Stimulated activated naive CD8-positive, alpha-beta T cell treated with anti-CD3 and anti-CD28 coated beads, Interleukin-15, Interleukin-2, amounts not matched to agents 100 ng/mL and 50 ng/mL, for 24 hours (primary cell): Measurements from ENCODE around the gene TM7SF3.
"Not testable (repeated sequence)": the region's sequence is repeated elsewhere in the genome, so short reads cannot be mapped to it uniquely, and the experiment has no call there.

Source experiments
- H3K27ac Mint-ChIP-seq: one replicate; pipeline ENCODE4 v1.8.0; 2021; ENCODE audit warnings: mild to moderate bottlenecking, mixed read lengths
- H3K27me3 Mint-ChIP-seq: one replicate; pipeline ENCODE4 v1.8.0; 2021; ENCODE audit warnings: mixed read lengths
- H3K36me3 Mint-ChIP-seq: one replicate; pipeline ENCODE4 v1.8.0; 2021; ENCODE audit warnings: low read depth, mixed read lengths
- H3K4me1 Mint-ChIP-seq: one replicate; pipeline ENCODE4 v1.8.0; 2021; ENCODE audit warnings: low read depth, mixed read lengths
- H3K4me3 Mint-ChIP-seq: one replicate; pipeline ENCODE4 v1.8.0; 2021; ENCODE audit warnings: mild to moderate bottlenecking, mixed read lengths
- H3K9me3 Mint-ChIP-seq: one replicate; pipeline ENCODE4 v1.8.0; 2021; ENCODE audit warnings: mixed read lengths

The TM7SF3 gene

DNA sequence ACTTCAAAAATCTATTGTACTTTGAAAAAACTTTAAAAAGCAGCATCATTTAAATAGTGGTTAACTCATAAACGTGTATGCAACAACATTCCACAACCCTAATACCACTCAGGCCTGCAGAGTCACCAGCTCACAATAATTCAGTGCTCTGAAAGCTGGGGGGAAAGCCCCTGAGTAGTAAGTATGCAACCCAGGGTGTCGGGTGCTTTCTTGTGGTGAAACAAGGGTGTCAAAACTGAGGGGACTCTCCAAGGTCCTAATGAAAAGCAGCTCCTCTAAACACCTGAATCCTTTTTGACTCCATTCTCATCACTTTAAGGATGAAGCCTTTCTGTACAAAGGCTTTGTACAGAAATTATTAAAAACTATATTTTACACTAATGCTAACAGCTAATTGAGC is 42.2 kb downstream of the TM7SF3 start:
- no peaks in the 10 kb centered on the region for H3K27me3 Mint-ChIP-seq
- H3K27ac Mint-ChIP-seq = peak overlapping the region; percentile 14
- H3K4me3 Mint-ChIP-seq = no peak overlapping the region
- H3K4me1 Mint-ChIP-seq = peaks cover 17% of the 10 kb centered on the region
- H3K36me3 Mint-ChIP-seq = peaks cover 69% of the 10 kb centered on the region
- no peaks in the 10 kb centered on the region for H3K9me3 Mint-ChIP-seq

GRCh38 chr12:26970136-26970535 is 44.0 kb downstream of the TM7SF3 start:
- peaks cover 17% of the 10 kb centered on the region for H3K4me1 Mint-ChIP-seq
- peaks cover 67% of the 10 kb centered on the region for H3K36me3 Mint-ChIP-seq
- no peaks in the 10 kb centered on the region for H3K27me3 Mint-ChIP-seq
- no peaks in the 10 kb centered on the region for H3K9me3 Mint-ChIP-seq
- H3K27ac Mint-ChIP-seq = no peak overlapping the region
- H3K4me3 Mint-ChIP-seq = no peak overlapping the region

DNA sequence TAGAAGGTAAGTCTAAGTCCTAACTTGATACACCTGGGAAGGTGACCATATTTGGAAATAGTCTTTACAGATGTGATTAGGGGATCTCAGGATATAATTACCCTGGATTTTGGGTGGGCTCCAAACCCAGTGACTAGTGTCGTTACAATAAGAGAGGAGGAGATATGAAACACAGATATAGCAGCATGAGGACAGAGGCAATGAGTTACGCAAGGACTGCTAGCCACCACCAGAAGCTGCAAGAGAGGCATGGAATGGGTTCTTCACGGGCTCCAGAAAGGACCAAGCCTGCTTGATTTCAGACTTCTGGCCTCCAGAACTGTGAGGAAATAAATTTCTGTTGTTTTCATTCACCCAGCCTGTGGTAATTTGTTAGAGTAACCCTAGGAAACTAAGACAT is 47.3 kb downstream of the TM7SF3 start:
- Mint-ChIP-seq H3K4me1 (peaks cover 13% of the 10 kb centered on the region), H3K27me3 (no peaks in the 10 kb centered on the region), H3K4me3 (no peak overlapping the region), H3K9me3 (no peaks in the 10 kb centered on the region), H3K27ac (no peak overlapping the region), H3K36me3 (peaks cover 71% of the 10 kb centered on the region)

DNA sequence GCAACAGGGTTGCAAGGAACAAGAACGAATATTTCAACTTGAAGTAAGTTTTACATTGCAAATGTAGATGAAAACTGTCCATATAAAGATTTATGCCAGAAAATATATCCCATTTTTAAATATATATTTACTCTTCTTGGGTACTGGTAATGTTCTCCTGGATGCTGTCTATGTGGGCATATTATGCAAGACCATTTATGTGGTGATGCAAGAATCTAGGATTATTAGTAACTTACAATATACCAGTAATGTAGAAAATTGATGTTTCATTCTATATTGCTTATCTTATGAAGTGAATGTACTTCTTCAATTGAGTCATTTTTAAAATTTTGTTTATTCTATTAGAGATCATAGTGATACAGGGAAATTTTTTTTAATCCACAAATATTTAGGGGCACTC is 50.8 kb downstream of the TM7SF3 start:
- Mint-ChIP-seq H3K27me3 (no peaks in the 10 kb centered on the region), H3K4me1 (no peaks in the 10 kb centered on the region), H3K36me3 (peaks cover 62% of the 10 kb centered on the region), H3K9me3 (no peaks in the 10 kb centered on the region), H3K4me3 (no peak overlapping the region), H3K27ac (no peak overlapping the region)

DNA sequence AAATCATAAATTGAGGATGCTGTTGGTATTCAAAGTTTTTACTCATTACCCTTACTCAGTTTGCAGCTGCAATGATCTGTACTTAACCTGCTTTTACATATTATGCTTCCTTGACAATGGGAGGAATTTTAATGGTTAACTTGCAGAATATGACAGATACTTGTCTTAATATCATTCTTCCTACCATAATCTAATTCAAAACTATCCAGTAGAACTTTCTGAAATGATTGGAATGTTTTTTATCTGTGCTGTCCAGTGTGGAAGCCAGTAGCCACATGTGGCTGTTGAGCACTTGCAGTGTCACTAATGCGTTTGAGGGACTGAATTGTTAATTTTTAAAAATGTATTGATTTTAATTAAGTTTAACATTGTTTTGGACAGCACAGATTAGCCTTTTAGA is 52.4 kb downstream of the TM7SF3 start:
- Mint-ChIP-seq H3K4me1 (no peaks in the 10 kb centered on the region), H3K4me3 (no peak overlapping the region), H3K36me3 (peaks cover 69% of the 10 kb centered on the region), H3K27ac (no peak overlapping the region), H3K27me3 (no peaks in the 10 kb centered on the region), H3K9me3 (no peaks in the 10 kb centered on the region)

DNA sequence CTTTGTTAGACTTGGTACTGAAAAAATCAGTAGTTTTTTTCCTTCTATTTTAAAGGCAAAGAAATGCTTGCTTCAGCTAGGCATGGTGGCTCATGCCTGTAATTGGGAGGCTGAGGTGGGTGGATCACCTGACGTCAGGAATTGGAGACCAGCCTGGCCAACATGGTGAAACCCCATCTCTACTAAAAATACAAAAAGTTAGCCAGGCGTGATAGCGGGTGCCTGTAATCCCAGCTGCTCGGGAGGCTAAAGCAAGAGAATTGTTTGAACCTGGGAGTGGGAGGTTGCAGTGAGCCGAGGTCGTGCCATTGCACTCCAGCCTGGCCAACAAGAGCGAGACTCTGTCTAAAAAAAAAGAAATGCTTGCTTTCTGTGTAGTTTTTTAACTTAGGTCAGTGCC is 52.8 kb downstream of the TM7SF3 start:
- H3K4me1 Mint-ChIP-seq, H3K27me3 Mint-ChIP-seq, H3K9me3 Mint-ChIP-seq, H3K4me3 Mint-ChIP-seq, H3K27ac Mint-ChIP-seq: not testable (repeated sequence)
- peaks cover 69% of the 10 kb centered on the region for H3K36me3 Mint-ChIP-seq

GRCh38 chr12:26954027-26954426 is 60.2 kb downstream of the TM7SF3 start:
- H3K27ac Mint-ChIP-seq = no peak overlapping the region
- H3K36me3 Mint-ChIP-seq = peaks cover 49% of the 10 kb centered on the region

GRCh38 chr12:26953447-26953846 is 60.7 kb downstream of the TM7SF3 start:
- peak overlapping the region; percentile 24 for H3K27ac Mint-ChIP-seq
- H3K9me3 Mint-ChIP-seq = peaks cover 2% of the 10 kb centered on the region
- H3K4me3 Mint-ChIP-seq = no peak overlapping the region
- peaks cover 47% of the 10 kb centered on the region for H3K4me1 Mint-ChIP-seq
- H3K36me3 Mint-ChIP-seq = peaks cover 50% of the 10 kb centered on the region
- H3K27me3 Mint-ChIP-seq = no peaks in the 10 kb centered on the region

More at GRCh38 chr12:26954027-26954426, 60.2 kb downstream of the TM7SF3 start:
- no peaks in the 10 kb centered on the region for H3K27me3 Mint-ChIP-seq
- H3K4me1 Mint-ChIP-seq = peaks cover 45% of the 10 kb centered on the region
- H3K9me3 Mint-ChIP-seq = no peaks in the 10 kb centered on the region
- no peak overlapping the region for H3K4me3 Mint-ChIP-seq

DNA sequence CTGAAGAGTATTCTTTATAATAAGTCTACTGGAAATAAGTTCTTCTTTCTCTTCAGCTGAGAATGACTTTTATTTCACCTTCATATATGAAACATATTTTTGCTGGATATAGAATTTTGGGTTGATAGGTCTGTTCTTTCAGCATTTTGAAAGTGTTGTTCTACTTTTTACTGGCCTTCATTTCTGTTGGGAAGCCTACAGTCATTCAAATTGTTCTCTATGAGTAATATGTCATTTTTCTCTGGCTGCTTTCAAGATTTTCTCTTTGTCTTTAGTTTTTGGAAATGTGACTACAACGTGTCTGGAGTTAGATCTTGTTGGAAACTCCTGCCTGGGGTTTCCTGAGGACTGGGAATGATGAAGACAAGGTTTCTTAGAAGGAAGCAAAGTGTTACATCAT is 65.9 kb downstream of the TM7SF3 start:
- Mint-ChIP-seq H3K9me3 (peaks cover 4% of the 10 kb centered on the region), H3K27ac (no peak overlapping the region), H3K36me3 (peaks cover 38% of the 10 kb centered on the region), H3K27me3 (no peaks in the 10 kb centered on the region), H3K4me3 (no peak overlapping the region), H3K4me1 (peaks cover 67% of the 10 kb centered on the region)

DNA sequence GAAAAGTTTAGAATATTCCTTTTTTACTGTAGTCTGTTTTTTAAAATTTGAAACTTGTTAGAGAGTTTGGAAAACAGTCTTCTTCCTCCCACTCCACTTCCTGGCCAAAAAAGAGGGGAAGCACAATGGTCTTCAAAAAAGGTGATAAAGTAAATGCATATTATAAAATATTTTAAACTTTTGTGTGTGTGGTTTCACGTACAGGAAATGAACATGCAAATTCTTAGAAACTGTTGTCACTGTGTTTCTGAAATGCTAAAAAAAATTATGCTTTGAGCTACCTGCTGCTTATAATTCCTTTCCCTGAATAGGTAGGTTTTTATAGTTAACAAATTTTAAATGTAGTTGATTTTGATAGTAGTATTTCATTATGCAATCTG is 73.0 kb downstream of the TM7SF3 start:
- no peaks in the 10 kb centered on the region for H3K27me3 Mint-ChIP-seq
- peak overlapping the region; percentile 92 for H3K27ac Mint-ChIP-seq
- peaks cover 15% of the 10 kb centered on the region for H3K36me3 Mint-ChIP-seq
- H3K9me3 Mint-ChIP-seq = no peaks in the 10 kb centered on the region
- peaks cover 67% of the 10 kb centered on the region for H3K4me1 Mint-ChIP-seq
- H3K4me3 Mint-ChIP-seq = peak overlapping the region; percentile 99

- peaks cover 67% of the 10 kb centered on the region for H3K4me1 Mint-ChIP-seq
- H3K9me3 Mint-ChIP-seq = no peaks in the 10 kb centered on the region
- H3K4me3 Mint-ChIP-seq = peak overlapping the region; percentile 99
- no peaks in the 10 kb centered on the region for H3K27me3 Mint-ChIP-seq
- H3K36me3 Mint-ChIP-seq = peaks cover 11% of the 10 kb centered on the region
- H3K27ac Mint-ChIP-seq = peak overlapping the region; percentile 82
These were observed 73.5 kb downstream of the TM7SF3 start for GRCh38 chr12:26940516-26941214.

- H3K36me3 Mint-ChIP-seq = peaks cover 16% of the 10 kb centered on the region
- peak overlapping the region; percentile 99 for H3K4me3 Mint-ChIP-seq
- H3K27me3 Mint-ChIP-seq = no peaks in the 10 kb centered on the region
- H3K27ac Mint-ChIP-seq = peak overlapping the region; percentile 82
- peaks cover 68% of the 10 kb centered on the region for H3K4me1 Mint-ChIP-seq
- no peaks in the 10 kb centered on the region for H3K9me3 Mint-ChIP-seq
These were observed 74.2 kb downstream of the TM7SF3 start for GRCh38 chr12:26939953-26940352.

- Mint-ChIP-seq H3K4me1 (peaks cover 72% of the 10 kb centered on the region), H3K36me3 (peaks cover 22% of the 10 kb centered on the region), H3K27ac (peak overlapping the region; percentile 99), H3K4me3 (peak overlapping the region; percentile 99), H3K27me3 (no peaks in the 10 kb centered on the region), H3K9me3 (no peaks in the 10 kb centered on the region)
These were observed 74.9 kb downstream of the TM7SF3 start for GRCh38 chr12:26939192-26939832.

- Mint-ChIP-seq H3K27me3 (no peaks in the 10 kb centered on the region), H3K27ac (peak overlapping the region; percentile 99), H3K4me1 (peaks cover 71% of the 10 kb centered on the region), H3K4me3 (peak overlapping the region; percentile 99), H3K9me3 (no peaks in the 10 kb centered on the region), H3K36me3 (peaks cover 21% of the 10 kb centered on the region)
These were observed 75.5 kb downstream of the TM7SF3 start for GRCh38 chr12:26938701-26939062.

DNA sequence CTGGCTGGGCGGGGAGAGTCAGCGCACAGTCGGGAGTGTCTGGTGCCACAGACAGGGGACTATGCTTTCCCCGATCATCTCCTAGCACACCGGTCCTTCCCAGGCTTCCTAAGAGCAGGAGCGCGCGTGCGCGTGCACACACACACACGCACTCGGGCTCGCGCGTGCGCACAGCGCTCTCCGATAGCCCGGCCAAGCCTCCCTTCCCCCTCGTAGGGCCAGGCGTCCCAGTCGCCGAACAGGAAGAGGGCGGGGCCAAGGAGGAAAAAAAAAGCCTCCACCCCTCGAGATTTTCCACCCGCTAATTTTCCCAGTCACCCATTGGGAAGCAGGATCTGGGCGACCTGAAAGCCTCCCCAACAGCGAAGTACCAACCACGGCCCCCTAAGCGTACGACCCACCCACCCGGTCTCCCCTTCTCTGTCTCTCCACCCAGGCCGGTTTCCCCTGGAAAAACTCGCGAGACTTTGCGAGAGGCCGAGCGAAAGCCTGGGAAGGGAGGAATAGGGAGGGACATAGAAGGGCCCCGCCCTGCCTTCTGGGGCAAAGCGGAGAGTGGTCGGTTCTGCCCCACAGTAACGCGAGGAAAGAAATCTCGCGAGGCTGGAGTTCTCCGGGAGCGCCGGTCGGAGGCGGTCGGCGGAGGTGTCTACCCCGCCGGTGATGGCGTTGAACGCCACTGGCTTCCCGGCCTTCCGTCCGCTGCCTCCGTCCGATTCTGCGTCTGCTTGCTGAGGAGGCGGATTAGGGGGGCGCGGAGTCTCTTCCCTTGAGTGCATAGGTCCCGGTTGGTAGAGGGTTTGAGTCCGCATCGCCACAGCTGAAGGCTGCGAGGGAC is 76.1 kb downstream of the TM7SF3 start, which contains the start of the genes FGFR1OP2 and INTS13:
Gene FGFR1OP2, plus strand, starts transcription at position 608 of the 838 bp plus-strand sequence. CDS start 15,689 bp downstream, outside the sequence.
Gene INTS13, minus strand, starts transcription at position 119 of the 838 bp plus-strand sequence. CDS start 1,178 bp downstream, outside the sequence.
- Mint-ChIP-seq H3K36me3 (peaks cover 23% of the 10 kb centered on the region), H3K27ac (peak within 1 kb of the TSS; percentile 99), H3K27me3 (no peaks in the 10 kb centered on the region), H3K9me3 (no peaks in the 10 kb centered on the region), H3K4me3 (peak within 1 kb of the TSS; percentile 99), H3K4me1 (peaks cover 71% of the 10 kb centered on the region)
